ENCODE measurements around the gene ENTPD1.
"Not testable (repeated sequence)": the region's sequence is repeated elsewhere in the genome, so short reads cannot be mapped to it uniquely, and the experiment has no call there.

The ENTPD1 gene, protein sequence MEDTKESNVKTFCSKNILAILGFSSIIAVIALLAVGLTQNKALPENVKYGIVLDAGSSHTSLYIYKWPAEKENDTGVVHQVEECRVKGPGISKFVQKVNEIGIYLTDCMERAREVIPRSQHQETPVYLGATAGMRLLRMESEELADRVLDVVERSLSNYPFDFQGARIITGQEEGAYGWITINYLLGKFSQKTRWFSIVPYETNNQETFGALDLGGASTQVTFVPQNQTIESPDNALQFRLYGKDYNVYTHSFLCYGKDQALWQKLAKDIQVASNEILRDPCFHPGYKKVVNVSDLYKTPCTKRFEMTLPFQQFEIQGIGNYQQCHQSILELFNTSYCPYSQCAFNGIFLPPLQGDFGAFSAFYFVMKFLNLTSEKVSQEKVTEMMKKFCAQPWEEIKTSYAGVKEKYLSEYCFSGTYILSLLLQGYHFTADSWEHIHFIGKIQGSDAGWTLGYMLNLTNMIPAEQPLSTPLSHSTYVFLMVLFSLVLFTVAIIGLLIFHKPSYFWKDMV

DNA sequence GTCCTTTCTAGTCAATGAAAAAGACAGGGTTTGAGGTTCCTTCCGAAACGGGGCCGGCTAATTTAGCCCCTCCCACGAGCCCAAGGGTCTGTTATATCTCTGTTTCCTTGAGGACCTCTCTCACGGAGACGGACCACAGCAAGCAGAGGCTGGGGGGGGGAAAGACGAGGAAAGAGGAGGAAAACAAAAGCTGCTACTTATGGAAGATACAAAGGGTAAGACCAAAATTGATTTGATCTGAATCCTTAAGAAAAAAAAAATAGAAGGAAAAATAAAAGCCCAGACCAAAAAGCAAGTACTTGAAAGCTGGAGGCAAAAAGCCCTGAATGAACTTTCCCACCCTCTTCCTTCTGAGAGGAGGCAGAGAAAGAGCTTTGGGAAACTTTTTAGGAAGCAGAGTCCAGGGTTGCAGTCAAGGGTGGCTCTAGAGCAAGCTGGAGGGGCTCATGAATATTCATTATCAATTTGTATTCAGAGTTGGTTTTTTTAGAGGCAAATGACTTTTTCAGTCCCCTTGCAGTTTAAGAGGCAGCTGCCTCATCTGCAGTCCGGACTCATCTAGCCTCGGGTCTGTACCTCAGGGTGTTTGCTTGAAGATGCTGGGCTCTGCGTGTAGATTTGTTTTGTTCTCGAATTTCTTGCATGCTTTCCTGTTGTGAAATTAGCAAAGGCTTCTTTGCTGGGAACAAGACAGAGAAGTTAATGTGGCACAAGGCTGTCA lies at the start of gene ENTPD1:
ENTPD1 (plus strand) TSS at position 123 of the 721 bp plus-strand sequence; CDS start at position 200, 77 bp downstream.
- no peak for DNase-seq

DNA sequence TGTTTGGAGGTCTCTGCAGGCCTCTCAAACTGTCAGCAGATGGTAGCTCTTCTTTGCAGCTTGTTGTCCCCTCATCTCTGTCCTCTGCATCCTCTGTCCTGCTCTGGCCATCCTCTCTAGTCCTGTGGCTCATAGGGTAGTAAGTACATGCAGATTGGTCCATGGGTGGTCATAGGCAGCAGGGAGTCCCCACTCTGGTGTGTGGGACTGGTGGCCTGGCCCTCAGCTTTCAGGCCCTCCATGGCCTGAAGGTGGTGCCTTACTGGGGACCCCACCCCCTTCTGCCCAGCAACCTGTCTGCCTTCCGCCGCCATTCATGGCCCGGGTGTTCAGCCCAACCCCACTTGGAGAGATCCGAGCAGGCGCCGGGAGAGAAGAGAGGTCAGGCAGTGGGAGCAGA lies 49.4 kb upstream of the ENTPD1 start:
- DNase-seq: no peak

- DNase-seq: no peak
Observed at GRCh38 chr10:95706990-95707389, 49.0 kb upstream of the ENTPD1 start.

DNA sequence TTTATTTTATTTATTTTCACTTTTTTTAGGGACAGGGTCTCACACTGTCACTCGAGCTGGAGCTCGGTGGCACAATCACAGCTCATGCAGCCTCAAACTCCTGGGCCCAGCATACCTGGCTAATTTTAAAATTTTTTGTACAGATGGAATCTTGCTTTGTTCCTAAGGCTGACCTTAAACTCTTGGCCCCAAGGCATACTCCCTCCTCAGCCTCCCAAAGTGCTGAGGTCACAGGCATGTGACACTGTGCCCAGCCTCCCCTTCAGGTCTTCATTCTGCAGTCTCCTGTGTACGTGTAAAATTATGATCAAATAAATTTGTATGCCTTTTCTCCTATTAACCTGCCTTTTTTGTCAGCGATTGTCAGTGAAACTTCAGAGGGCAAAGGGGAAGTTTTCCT lies 44.5 kb upstream of the ENTPD1 start:
- DNase-seq: no peak

- no peak for DNase-seq
Observed at GRCh38 chr10:95716466-95716865, 39.5 kb upstream of the ENTPD1 start.

DNA sequence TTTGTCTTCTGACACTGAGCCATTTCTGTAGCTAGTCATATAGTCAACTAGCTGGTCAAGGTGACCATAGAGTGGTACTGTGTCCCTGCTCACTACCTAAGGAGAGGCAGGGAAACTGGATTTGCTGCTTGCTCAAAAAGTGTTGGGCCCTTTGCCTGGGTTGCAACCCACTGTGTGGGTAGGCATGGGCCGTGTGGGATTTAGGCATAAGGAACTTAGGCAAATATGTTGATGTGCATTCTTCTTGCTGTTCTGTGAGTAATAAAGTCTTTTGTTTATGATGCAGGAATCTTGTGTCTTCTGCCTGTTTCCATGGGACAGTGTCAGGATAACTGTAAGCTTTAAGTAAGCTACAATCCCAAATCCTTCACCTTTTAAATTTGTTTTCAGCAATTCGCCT lies 39.1 kb upstream of the ENTPD1 start:
- DNase-seq: no peak

- DNase-seq: not testable (repeated sequence)
Observed at GRCh38 chr10:95720745-95721144, 35.2 kb upstream of the ENTPD1 start.

GRCh38 chr10:95722496-95722895 lies 33.5 kb upstream of the ENTPD1 start:
- not testable (repeated sequence) for DNase-seq

DNA sequence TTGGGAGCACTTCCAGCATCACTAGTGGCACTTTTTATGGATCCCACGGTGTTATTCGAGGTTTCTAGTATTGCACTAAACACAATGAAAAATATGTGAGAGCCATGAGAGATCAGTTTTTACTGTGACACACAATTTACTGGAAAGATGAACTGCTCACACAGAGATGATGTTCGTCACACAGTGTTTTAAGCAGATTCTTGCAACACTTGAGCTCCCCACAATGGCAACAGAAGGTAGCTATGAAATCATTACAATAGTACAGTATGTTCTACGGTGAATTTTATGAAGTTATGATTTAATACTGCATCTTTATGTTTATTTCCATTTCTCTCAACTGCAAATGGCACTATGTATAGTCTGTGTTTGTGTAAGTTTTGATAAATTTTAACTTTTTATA lies 27.4 kb upstream of the ENTPD1 start:
- no peak for DNase-seq

- DNase-seq: no peak
Observed at GRCh38 chr10:95729323-95730055, 26.5 kb upstream of the ENTPD1 start.

DNA sequence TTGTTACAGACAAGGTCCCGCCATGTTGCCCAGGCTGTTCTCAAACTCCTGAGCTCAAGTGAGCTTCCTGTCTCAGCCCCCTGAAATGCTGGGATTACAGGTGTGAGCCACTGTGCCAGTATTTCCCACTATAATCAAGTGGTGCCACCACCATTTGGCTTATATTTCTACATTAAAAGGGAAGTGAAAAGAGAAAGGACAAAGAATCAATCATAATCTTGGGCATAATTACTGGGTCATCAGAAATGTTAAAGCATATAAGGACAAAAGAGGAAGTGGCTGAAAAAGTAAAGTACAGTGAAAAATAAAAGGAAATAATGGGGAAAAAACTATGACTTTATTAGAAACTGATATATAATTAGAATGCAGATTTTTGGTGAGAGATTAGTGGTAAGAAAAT lies 25.7 kb upstream of the ENTPD1 start:
- DNase-seq: no peak

GRCh38 chr10:95732907-95733306 lies 23.1 kb upstream of the ENTPD1 start:
- not testable (repeated sequence) for DNase-seq

DNA sequence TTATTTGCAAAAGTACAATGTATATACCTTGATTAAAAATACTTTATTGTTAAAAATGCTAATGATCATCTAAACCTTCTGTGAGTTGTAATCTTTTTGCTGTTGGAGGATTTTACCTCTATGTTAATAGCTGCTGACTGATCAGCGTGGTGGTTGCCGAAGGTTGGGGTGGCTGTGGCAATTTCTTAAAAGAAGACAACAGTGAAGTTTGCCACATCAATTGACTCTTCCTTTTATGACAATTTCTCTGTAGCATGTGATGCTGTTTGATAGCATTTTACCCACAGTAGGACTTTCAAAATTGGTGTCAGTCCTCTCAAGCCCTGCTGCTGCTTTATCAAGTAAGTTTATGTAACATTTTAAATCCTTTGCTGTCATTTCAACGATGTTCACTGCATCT lies 16.9 kb upstream of the ENTPD1 start:
- no peak for DNase-seq

- no peak for DNase-seq
Observed at GRCh38 chr10:95741807-95742467, 14.0 kb upstream of the ENTPD1 start.

DNA sequence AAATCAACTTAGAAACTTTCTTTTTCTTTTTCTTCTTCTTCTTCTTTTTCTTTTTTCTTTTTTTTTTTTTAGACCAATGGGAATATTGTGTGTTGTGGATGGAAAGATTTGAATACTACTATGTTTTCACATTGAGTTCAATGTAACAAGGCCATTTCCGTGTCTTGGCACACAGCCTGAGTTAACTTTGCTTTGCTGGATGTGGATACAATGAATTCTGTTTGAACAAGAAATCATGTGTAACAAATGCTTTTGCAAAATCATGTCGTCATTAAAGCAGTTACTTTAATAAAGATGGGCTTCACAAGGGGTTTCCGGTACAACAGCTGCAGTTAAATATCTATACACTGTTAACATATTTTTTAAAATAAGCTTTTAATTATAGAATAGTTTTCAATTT lies 13.5 kb upstream of the ENTPD1 start:
- DNase-seq: peak; percentile 53

GRCh38 chr10:95742962-95743535 lies 12.9 kb upstream of the ENTPD1 start:
- no peak for DNase-seq

GRCh38 chr10:95745501-95745900 lies 10.5 kb upstream of the ENTPD1 start:
- DNase-seq: no peak

DNA sequence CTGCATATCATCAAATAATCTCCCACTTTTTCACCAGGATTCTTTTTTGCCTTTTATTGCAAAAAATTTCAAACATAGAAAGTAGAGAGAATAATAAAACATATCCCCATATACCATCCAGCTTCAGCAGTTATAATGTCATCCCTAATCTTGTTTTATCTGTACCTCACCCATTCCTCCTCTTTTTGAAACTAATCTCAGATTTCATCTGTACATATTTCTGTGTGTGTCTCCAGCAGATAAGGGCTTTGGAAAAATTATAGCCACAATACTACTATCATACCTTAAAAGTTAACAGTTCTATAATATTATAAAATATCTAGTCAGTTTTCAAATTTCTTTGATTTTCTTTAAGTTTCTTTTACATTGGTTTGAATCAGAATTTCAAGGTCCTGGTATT lies 7.6 kb upstream of the ENTPD1 start:
- no peak for DNase-seq

GRCh38 chr10:95755511-95756004 lies 405 bp upstream of the ENTPD1 start:
- no peak for DNase-seq

- no peak for DNase-seq
Observed at GRCh38 chr10:95756809-95757684, 1.1 kb downstream of the ENTPD1 start.

- no peak for DNase-seq
Observed at GRCh38 chr10:95758351-95759025, 2.5 kb downstream of the ENTPD1 start.

Data from NCI-H2081 treated with DMSO at 0.1 percent for 48 hours (cell line).